ENCODE measurements around the gene PITX1. TPM values are rescaled to one million over a fixed set of nuclear protein-coding genes. Genes with fewer than 3 reads are reported as not detected.

The PITX1 gene
- total and polyA plus RNA-seq, 2 experiments from 2014 or later: not detected

- 7 to 16% methylated on average over 23 to 41 of the region's 45 CpGs for WGBS, 2 experiments (ENCODE audit: low coverage in 1 of 2, low lambda C conversion rate in 2 of 2, missing lambda C conversion rate in 2 of 2)
- Histone ChIP-seq H3K9me3 (ENCODE audit: low read depth) (no peaks in the 10 kb centered on the region), H3K4me1 (ENCODE audit: insufficient read depth) (no peaks in the 10 kb centered on the region), H3K9ac (no peak overlapping the region), H3K79me2 (ENCODE audit: insufficient read depth) (no peaks in the 10 kb centered on the region), H3K4me3 (no peak overlapping the region), H2AFZ (no peak overlapping the region), H3K36me3 (ENCODE audit: low read depth) (no peaks in the 10 kb centered on the region), H3K27ac (no peak overlapping the region), H3F3A (ENCODE audit: insufficient read depth) (no peaks in the 10 kb centered on the region), H3K4me2 (ENCODE audit: unreplicated experiment) (no peak overlapping the region), H3K9me2 (ENCODE audit: insufficient read depth) (no peaks in the 10 kb centered on the region), H3K27me3 (replicated peaks; ENCODE audit: insufficient read depth) (peaks cover 74% of the 10 kb centered on the region), H4K20me1 (ENCODE audit: insufficient read depth) (no peaks in the 10 kb centered on the region)
- TF ChIP-seq EZH2phosphoT487 (IDR thresholded peaks at IDR 0.05; ENCODE audit: insufficient read depth, low read depth) (no peak), EZH2 (IDR thresholded peaks at IDR 0.05; ENCODE audit: insufficient read depth, poor library complexity, severe bottlenecking) (no peak)
- in situ Hi-C loops (cut with MboI): no loop called here
- DNase-seq: no peak
These were observed 16.3 kb upstream of the PITX1 start for GRCh38 chr5:135050244-135050767.

- H3K9me2 ChIP-seq (ENCODE audit: insufficient read depth): no peaks in the 10 kb centered on the region
- H3K36me3 ChIP-seq (ENCODE audit: low read depth): no peaks in the 10 kb centered on the region
- TF ChIP-seq EZH2phosphoT487 (IDR thresholded peaks at IDR 0.05; ENCODE audit: insufficient read depth, low read depth) (no peak), EZH2 (IDR thresholded peaks at IDR 0.05; ENCODE audit: insufficient read depth, poor library complexity, severe bottlenecking) (no peak)
- H3K4me2 ChIP-seq (ENCODE audit: unreplicated experiment): no peak overlapping the region
- H3K27me3 ChIP-seq (replicated peaks; ENCODE audit: insufficient read depth): peaks cover 63% of the 10 kb centered on the region
- 22 to 30% methylated on average over 1 of the region's 1 CpG for WGBS, 2 experiments (ENCODE audit: low coverage in 1 of 2, low lambda C conversion rate in 2 of 2, missing lambda C conversion rate in 2 of 2)
- H3K27ac ChIP-seq: no peak overlapping the region
- H3K4me1 ChIP-seq (ENCODE audit: insufficient read depth): no peaks in the 10 kb centered on the region
- no peak overlapping the region for H2AFZ ChIP-seq
- no peaks in the 10 kb centered on the region for H3K9me3 ChIP-seq (ENCODE audit: low read depth)
- in situ Hi-C loops (cut with MboI): no loop called here
- no peaks in the 10 kb centered on the region for H3F3A ChIP-seq (ENCODE audit: insufficient read depth)
- no peak overlapping the region for H3K4me3 ChIP-seq
- no peaks in the 10 kb centered on the region for H3K79me2 ChIP-seq (ENCODE audit: insufficient read depth)
- no peak overlapping the region for H3K9ac ChIP-seq
- H4K20me1 ChIP-seq (ENCODE audit: insufficient read depth): no peaks in the 10 kb centered on the region
- no peak for DNase-seq
These were observed 14.9 kb upstream of the PITX1 start for GRCh38 chr5:135048930-135049329.

DNA sequence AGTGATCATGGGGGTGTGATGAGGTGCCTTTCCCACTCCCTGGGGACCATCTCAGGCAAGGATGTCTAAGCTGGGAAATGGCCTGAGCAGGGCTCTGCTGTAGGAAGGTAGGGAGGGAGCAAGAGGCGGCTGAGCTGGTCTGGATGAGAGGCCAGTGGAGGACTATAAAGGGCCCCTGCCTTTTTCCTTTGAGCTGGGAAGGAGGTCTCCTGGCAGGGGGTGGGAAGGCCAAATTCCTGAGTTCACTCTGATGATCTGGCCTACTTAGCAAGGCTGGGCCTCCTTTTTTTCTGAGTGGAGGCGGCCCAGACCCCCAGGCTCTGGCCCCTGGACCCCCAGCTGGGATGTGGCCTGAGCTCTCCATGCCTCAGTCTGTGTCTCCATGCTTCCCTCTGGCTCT, 14.3 kb upstream of the PITX1 start:
- no peaks in the 10 kb centered on the region for H3K4me1 ChIP-seq (ENCODE audit: insufficient read depth)
- no peaks in the 10 kb centered on the region for H4K20me1 ChIP-seq (ENCODE audit: insufficient read depth)
- H3K4me2 ChIP-seq (ENCODE audit: unreplicated experiment): no peak overlapping the region
- H3K36me3 ChIP-seq (ENCODE audit: low read depth): no peaks in the 10 kb centered on the region
- H3K4me3 ChIP-seq: no peak overlapping the region
- no peaks in the 10 kb centered on the region for H3K79me2 ChIP-seq (ENCODE audit: insufficient read depth)
- in situ Hi-C loops (cut with MboI): no loop called here
- H3K27me3 ChIP-seq (replicated peaks; ENCODE audit: insufficient read depth): peaks cover 64% of the 10 kb centered on the region
- no peak for DNase-seq
- no peak overlapping the region for H3K9ac ChIP-seq
- H3F3A ChIP-seq (ENCODE audit: insufficient read depth): no peaks in the 10 kb centered on the region
- no peak overlapping the region for H3K27ac ChIP-seq
- no peak for TF ChIP-seq EZH2phosphoT487 (IDR thresholded peaks at IDR 0.05; ENCODE audit: insufficient read depth, low read depth)
- TF ChIP-seq EZH2 (IDR thresholded peaks at IDR 0.05; ENCODE audit: insufficient read depth, poor library complexity, severe bottlenecking): no peak
- no peaks in the 10 kb centered on the region for H3K9me3 ChIP-seq (ENCODE audit: low read depth)
- no peaks in the 10 kb centered on the region for H3K9me2 ChIP-seq (ENCODE audit: insufficient read depth)
- 24 to 47% methylated on average over 2 of the region's 2 CpGs for WGBS, 2 experiments (ENCODE audit: low coverage in 1 of 2, low lambda C conversion rate in 2 of 2, missing lambda C conversion rate in 2 of 2)
- H2AFZ ChIP-seq: no peak overlapping the region

DNA sequence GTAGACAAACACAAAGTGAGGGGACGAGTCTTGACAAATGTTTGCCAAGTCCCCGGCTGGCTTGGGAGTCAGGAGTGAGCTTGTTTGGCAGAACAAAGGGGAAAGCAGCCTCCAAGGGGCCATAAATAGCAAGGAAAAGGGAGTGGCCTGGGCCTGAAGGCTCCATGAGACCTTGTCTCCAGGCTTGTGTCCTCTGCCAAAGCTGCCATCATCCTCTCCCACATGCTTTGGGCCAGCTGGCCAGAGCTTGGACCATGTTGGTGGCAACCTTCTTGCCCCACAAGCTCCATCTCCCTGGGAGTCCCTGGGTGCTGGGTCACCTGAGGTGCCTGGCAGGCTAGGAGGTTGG, 13.3 kb upstream of the PITX1 start:
- WGBS, 2 experiments (ENCODE audit: low coverage in 1 of 2, low lambda C conversion rate in 2 of 2, missing lambda C conversion rate in 2 of 2): 11 to 12% methylated on average over 2 of the region's 2 CpGs
- Histone ChIP-seq H3K9me3 (ENCODE audit: low read depth) (no peaks in the 10 kb centered on the region), H3K4me2 (ENCODE audit: unreplicated experiment) (no peak overlapping the region), H3K9me2 (ENCODE audit: insufficient read depth) (no peaks in the 10 kb centered on the region), H3K79me2 (ENCODE audit: insufficient read depth) (no peaks in the 10 kb centered on the region), H3K9ac (no peak overlapping the region), H3F3A (ENCODE audit: insufficient read depth) (no peaks in the 10 kb centered on the region), H3K27ac (no peak overlapping the region), H3K36me3 (ENCODE audit: low read depth) (no peaks in the 10 kb centered on the region), H3K27me3 (replicated peaks; ENCODE audit: insufficient read depth) (peaks cover 64% of the 10 kb centered on the region), H4K20me1 (ENCODE audit: insufficient read depth) (no peaks in the 10 kb centered on the region), H3K4me3 (no peak overlapping the region), H2AFZ (no peak overlapping the region), H3K4me1 (ENCODE audit: insufficient read depth) (no peaks in the 10 kb centered on the region)
- in situ Hi-C loops (cut with MboI): no loop called here
- no peak for DNase-seq
- TF ChIP-seq EZH2phosphoT487 (IDR thresholded peaks at IDR 0.05; ENCODE audit: insufficient read depth, low read depth) (no peak), EZH2 (IDR thresholded peaks at IDR 0.05; ENCODE audit: insufficient read depth, poor library complexity, severe bottlenecking) (no peak)
